COLO668 (cell line): ENCODE measurements around the gene RFTN2.
"Not testable (repeated sequence)": the region's sequence is repeated elsewhere in the genome, so short reads cannot be mapped to it uniquely, and the experiment has no call there.

Experiments
- DNase-seq: peaks from one replicate; lab custom pipeline; 2025; ENCODE audit not compliant: unreplicated experiment; lab: John Stamatoyannopoulos, UW

RFTN2 gene

DNA sequence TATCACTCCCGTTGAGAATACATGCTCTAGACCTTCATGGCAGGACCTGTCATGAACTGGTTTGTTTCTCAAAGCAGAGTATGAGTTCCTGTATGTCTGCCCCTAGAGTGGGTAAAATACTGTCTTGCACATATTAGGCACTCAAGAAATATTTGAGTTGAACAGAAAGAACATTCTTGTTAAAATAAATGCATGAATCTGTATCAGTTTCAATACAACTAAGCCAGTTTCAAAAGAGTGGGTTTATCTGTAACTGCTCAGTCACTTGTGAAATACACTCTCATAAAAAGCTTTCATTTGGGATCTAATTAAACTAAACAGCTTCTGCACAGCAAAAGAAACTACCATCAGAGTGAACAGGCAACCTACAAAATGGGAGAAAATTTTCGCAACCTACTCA is 69.2 kb downstream of the RFTN2 start:
- no peak for DNase-seq

DNA sequence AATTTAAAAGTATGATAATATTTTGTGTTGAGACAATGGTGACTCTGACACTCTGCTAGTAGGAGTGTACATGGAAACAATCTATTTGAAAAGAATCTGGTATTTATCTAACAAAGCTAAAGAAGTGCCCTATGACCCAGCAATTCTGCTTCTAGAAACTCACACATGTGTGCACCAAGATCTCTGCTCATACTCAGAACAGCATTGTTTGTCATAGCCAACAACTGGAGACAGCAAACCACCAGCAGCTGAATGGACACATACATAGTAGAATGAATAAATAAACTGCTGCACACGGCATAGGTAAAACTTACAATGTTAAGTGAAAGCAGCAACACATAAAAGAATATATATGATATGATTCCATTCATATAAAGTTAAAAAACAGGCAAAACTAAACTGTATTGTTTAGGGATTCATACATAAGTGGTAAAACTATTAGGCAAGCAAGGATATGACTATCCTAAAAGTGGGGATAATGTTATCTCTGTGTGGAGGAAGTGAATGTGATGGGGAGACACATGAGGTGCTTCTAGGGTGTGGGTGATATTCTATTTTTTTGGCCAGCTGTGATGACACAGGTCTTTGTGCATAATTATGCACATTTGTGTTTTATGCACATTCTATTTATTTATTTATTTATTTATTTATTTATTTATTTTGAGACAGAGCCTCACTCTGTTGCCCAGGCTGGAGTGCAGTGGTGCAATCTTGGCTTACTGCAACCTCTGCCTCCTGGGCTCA is 71.1 kb downstream of the RFTN2 start:
- DNase-seq: no peak

DNA sequence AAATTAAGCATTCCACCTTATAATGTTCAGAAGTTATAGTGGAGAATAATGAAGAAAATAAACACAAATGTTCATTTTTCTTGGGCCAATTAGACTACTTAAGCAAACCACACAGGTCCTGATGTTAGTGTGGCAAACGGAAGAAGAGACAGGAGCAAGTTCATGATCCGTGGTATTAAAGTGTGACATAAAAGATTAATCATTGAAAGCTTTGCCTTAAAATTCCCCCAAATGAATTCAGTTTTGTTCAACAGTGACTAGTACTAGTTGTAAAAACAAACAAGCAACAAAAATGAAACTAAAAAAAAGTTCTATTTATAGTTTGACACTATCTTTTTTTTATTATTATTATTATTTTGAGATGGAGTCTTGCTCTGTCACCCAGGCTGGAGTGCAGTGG is 73.7 kb downstream of the RFTN2 start:
- DNase-seq: no peak

DNA sequence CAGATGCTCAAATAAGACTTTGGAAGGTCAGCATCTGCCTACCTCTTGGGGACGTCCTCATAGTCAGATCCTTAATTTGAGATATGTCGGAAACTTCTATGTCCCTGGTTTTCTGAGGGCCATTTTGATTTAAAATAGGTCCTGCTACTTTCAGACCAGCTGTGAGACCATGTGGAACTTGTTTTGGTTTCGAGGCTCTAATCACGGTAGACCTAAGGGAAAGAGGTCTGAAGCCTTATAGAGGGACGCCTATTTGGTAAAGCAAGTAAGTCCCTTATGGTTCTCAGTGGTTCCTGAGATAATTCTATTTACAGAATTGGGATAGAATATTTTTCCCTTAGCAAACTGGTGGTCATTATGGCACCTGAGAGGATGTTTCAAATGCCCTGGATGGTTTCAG is 75.1 kb downstream of the RFTN2 start:
- no peak for DNase-seq

DNA sequence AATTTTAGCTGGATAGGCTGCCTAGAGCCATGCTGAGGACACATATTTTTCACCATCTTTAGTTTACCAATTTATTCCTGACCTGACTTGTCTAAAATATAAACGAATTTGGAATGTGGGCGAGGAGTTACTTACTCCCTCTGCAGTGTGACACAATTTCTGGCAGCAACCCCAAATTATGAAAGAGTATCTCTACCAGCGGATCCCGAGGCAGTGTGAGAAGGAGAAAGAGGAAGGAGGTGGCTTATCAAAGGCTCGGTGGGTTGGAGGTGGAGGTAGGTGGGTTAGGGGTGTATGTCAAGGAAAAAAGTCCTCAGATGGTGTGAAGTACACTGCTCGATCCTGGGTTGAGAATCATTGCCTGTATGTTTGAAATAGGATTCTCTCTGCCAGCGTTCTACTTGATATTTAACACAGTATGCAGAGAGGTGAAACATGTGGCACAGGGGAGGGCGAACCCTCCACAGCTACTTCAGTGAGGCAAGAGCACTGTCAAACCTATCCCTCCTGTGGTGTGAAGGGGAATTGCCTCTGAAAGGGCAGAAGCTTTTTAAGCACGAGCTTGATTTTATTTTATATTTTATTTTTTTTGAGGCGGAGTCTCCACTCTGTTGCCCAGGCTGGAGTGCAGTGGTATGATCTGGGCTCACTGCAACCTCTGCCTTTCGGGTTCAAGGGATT is 76.0 kb downstream of the RFTN2 start:
- peak; percentile 10 for DNase-seq

DNA sequence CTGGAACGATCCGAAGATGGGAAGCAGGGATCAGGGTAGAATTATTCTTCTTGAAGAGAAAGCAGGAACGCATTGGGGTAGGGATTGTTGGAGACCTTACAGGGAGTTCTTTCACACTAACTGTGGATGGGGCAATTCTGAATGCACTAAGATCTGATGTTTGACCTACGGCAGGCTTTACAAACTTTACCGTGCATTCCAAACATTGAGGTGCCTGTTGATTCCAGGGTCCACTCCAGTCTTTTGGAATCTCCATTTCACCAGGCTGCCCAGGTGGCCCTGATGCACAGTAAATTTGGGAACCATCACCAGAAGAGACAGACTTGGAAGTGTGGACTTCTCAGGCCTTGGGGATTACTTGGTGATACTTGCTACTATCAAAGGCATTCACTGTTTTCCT is 76.9 kb downstream of the RFTN2 start:
- DNase-seq: no peak

DNA sequence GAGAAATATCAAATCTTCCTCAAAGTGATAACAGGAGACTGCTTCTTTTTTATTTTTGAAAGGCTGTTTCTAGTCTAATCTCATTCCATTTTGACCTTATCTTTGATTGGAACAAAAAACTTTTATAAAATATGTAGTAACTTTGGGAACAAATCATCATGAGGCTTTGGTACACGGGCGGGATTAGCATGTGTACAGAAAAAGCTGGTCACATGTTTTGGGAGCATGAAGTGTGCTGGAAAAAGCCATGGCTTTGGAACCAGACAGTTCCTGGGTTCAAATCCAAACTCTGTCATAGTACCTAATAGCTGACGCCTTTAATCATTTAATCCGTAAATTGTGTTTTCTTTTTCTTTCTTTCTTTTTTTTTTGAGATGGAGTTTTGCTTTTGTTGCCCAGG is 78.2 kb downstream of the RFTN2 start:
- no peak for DNase-seq

DNA sequence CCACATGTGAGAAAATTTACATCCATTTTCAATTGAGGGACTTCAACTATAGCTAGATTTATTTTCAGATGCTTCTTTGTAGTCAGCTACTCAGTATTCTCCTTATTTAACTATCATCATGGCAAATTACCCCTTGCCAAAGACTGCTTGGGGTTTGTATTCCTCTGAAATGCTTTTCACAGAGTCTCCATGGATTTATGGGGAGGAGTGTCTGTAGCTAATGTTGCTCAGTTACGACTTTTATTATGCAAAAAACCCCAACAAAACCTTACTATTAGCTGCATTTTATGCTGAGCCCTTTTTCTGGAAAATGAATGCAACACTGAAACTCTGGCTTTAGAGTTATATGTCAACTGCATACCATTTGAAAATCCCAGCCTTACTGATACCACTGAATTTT is 78.6 kb downstream of the RFTN2 start:
- no peak for DNase-seq

DNA sequence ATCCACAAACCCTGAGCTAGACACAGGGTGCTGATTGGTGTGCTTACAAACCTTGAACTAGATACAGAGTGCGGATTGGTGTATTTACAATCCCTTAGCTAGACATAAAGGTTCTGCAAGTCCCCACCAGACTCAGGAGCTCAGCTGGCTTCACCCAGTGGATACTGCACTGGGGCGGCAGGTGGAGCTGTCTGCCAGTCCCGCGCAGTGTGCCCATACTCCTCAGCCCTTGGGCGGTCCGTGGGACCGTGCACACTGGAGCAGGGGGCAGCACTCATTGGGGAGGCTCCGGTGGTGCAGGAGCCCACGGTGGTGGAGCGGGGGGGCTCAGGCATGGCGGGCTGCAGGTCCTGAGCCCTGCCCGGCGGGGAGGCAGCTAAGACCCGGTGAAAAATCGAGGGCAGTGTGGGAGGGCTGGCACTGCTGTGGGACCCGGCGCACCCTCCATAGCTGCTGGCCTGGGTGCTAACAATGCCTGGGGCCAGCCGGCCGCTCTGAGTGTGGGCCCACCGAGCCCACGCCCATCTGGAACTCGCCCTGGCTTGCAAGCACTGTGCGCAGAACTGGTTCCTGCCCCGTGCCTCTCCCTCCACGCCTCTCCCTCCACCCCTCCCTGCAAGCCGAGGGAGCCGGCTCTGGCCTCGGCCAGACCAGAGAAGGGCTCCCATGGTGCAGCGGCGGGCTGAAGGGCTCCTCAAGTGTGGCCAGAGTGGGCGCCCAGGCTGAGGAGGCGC is 83.9 kb downstream of the RFTN2 start:
- DNase-seq: no peak

DNA sequence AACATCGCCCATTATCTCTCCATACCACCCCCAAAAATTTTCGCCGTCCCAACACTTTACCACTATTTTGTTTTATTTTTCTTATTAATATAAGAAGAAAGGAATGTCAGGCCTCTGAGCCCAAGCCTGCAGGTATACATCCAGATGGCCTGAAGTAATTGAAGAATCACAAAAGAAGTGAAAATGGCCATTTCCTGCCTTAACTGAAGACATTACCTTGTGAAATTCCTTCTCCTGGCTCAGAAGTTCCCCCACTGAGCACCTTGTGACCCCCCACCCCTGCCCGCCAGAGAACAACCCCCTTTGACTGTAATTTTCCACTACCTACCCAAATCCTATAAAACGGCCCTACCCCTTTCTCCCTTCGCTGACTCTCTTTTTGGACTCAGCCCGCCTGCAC is 88.1 kb downstream of the RFTN2 start:
- not testable (repeated sequence) for DNase-seq

DNA sequence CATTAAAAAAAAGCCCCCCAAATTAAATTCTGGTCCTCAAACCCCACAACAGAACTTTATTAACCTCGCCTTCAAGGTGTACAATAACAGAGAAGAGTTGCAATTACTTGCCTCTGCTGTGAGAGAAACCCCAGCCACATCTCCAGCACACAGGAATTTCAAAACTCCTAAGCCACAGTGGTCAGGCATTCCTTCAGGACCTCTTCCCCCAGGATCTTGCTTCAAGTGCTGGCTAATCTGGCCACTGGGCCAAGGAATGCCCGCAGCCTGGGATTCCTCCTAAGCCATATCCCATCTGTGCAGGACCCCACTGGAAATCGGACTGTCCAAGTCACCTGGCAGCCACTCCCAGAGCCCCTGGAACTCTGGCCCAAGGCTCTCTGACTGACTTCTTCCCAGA is 95.2 kb downstream of the RFTN2 start:
- not testable (repeated sequence) for DNase-seq

DNA sequence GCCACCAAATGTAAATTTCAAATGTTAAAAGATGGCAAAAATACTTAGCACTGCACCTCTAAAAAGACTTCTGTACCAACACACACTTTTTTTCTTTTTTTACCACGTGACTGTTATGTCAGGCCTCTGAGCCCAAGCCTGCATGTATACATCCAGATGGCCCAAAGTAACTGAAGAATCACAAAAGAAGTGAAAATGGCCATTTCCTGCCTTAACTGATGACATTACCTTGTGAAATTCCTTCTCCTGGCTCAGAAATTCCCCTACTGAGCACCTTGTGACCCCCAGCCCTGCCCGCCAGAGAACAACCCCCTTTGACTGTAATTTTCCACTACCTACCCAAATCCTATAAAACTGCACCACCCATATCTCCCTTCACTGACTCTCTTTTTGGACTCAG is 97.1 kb downstream of the RFTN2 start:
- not testable (repeated sequence) for DNase-seq

DNA sequence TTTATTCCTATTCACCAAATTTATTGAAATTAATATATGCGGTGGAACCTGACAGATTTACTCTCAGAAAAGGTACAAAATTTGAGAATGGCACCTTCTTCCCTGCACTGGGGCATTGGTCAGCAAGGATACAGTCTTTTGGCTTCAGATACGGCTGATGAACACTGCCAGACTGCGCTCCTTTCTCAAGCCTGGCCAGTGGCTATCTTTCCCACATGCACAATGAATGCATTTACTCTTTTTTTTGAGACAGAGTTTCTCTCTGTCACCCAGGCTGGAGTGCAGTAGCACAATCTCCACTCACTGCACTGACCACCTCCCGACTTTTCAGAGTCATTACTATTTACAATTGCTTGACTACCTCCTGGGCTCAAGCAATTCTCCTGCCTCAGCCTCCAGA is 97.9 kb downstream of the RFTN2 start:
- DNase-seq: no peak

DNA sequence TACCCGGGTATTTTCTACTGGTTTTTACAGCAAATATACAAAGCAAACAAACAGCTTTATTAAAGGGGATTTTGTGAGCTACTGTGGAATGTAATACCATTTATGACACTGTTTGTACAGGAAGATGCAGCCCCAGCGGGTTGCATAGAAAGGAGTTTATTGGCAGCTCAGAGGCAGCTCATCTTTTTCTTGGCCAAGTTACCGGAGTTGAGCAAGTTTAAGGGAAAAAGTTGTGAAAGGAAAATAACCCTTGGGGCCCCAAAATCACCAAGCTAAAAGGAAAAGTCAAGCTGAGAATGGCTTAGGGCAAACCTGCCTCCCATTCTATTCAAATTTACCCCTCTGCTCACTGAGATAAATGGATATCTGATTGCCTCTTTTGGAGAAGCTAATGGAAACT is 98.8 kb downstream of the RFTN2 start:
- no peak for DNase-seq

DNA sequence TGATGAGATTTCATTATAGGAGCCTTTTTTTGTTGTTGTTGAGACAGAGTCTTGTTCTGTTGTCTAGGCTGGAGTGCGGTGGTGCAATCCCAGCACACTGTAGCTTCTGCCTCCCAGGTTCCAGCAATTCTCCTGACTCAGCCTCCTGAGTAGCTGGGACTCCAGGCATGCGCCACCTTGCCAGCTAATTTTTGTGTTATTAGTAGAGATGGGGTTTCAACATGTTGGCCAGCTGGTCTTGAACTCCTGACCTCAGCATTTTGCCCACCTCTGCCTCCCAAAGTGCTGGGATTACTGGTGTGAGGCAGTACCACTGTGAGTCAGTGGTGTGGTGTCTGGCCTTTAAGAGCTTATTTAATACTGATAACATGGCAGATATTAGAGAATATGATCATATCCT is 99.4 kb downstream of the RFTN2 start:
- DNase-seq: no peak

DNA sequence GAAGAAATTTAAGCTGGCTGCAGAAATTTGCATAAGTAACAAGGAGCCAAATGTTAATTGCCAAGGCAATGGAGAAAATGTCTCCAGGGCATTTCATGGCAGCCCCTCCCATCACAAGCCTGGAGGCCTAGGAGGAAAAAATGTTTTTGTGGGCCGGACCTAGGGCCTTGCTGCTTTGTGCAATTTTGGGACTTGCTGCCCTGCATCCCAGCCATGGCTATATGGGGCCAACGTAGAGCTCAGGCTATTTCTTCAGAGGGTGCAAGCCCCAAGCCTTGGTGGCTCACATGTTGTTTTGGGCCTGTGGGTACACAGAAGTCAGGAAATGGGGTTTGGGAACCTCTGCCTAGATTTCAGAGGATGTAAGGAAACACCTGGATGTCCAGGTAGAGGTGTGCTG is 101.8 kb downstream of the RFTN2 start:
- DNase-seq: no peak

DNA sequence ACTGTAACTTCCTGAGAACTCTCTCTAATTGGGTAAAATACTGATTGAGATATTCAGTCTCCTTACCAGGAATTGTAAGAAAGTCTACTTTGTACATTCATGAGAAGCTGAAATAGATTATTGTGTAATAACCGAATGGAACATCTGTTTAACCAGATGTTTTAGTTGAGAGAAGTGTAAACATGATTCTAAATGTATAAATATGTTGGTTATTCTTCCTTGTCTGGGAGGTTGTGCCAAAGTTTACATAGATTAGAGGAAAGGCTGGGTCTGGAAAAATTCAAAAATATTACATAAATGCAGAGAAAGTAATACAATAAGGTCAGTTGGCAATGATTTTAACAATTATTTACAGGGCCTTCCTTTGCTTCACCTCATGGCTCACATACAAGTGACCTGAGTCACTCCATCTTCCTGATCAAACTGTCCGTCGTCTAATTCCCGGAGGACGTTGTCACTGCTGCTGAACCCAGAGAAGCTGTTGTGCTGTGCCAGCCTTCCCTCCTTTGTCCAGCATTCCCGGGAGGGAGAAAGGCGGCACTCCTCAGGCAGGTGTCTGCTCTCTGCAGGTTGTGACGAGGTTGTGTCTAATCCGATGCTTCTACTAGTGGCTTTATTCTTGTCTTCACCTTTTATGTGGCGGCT is 103.6 kb downstream of the RFTN2 start:
- no peak for DNase-seq

DNA sequence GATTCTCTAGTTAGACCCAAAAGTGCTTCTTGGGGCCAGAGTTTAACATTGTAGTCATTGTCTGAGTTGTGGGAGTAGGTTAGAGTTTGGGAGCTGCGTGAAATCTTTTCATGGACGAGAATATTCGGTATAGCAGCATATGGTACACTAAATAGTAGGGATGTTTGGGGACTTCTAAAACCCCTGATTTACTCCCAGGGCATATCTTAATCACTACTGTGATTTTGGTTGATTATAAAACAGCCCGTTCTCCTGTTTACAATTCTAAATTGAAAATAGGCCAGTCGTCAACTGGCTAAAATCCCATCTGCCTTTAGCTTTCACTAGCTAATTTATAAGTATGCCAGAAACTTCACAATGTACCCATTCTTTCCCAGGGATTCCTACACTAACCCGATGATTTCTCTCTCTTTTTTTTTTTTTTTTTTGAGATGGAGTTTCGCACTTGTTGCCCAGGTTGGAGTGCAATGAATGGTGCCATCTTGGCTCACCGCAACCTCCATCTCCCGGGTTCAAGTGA is 115.2 kb downstream of the RFTN2 start:
- no peak for DNase-seq

DNA sequence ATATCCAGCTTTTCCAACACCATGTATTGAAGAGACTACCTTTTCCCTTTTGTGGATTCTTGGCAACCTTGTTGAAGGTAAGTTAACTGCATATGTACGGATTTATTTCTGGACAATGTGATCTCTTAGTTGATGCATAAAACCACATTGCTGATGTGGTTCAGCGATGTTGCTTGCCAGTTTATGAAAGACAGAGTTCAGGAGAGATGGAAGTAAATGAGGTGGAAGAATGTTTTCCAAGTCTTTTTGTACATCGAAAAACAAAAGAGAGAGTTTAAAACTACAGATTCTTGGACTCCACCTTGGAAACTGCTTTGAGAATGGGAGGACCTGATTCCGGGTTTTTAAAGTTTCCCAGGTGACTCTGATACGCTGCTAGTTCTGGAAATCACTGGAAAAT is 115.7 kb downstream of the RFTN2 start:
- no peak for DNase-seq

DNA sequence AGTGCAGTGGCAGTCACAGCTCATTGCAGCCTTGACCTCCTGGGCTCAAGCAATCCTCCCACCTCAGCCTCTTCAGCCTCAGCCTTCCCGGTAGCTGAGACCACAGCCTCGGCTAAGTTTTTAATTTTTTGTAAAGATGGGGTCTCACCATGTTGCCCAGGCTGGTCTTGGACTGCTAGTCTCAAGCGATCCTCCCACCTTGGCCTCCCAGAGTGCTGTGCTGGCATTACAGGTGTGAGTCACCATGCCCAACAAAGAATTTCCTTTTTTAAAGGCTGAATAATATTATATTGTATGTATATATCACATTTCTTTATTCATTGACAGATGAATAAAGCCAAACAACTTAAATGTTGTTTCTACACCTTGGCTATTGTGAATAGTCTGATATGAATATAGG is 117.0 kb downstream of the RFTN2 start:
- no peak for DNase-seq

DNA sequence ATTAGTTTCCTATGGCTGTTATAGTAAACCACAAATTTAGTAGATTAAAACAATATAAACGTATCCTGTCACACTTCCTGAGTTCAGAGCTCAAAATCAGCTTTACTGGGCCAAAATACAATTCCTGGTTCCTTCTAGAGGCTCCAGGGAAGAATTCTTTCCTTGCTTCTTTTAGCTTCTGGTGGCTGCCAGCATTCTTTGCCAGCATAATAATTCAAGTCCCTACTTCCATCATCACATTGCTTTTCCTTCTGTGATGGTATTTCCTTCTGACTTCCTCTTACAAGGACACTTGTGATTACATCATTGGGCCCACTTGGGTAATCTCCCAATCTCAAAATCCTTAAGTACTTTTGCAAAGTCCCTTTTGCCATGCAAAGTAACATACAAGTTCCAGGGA is 118.9 kb downstream of the RFTN2 start:
- no peak for DNase-seq

DNA sequence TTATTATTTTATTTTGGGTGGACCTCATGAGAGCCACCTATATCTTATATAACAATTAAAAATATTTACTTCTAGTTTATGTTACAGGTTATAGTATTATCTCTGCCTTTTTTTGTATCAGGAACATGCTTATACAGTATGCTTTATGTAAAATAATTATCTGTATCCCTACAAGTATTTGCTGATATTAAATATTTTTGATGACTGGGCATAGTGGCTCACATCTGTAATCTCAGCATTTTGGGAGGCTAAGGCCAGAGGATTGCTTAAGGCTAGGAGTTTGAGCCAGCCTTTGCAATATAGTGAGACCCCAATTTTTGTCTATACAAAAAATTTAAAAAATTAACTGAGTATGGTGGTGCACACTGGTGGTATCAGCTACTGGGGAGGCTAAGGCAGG is 119.9 kb downstream of the RFTN2 start:
- DNase-seq: no peak
